ENCODE data around the gene SCARF2. TPM values are rescaled to one million over a fixed set of nuclear protein-coding genes. Genes with fewer than 3 reads are reported as not detected.

Gene SCARF2
- total and polyA plus RNA-seq, 2 of the 13 experiments (the other 11 are each of a cell fraction or from before 2014, with no cell fraction given) = 3.3 to 6.2 TPM

DNA sequence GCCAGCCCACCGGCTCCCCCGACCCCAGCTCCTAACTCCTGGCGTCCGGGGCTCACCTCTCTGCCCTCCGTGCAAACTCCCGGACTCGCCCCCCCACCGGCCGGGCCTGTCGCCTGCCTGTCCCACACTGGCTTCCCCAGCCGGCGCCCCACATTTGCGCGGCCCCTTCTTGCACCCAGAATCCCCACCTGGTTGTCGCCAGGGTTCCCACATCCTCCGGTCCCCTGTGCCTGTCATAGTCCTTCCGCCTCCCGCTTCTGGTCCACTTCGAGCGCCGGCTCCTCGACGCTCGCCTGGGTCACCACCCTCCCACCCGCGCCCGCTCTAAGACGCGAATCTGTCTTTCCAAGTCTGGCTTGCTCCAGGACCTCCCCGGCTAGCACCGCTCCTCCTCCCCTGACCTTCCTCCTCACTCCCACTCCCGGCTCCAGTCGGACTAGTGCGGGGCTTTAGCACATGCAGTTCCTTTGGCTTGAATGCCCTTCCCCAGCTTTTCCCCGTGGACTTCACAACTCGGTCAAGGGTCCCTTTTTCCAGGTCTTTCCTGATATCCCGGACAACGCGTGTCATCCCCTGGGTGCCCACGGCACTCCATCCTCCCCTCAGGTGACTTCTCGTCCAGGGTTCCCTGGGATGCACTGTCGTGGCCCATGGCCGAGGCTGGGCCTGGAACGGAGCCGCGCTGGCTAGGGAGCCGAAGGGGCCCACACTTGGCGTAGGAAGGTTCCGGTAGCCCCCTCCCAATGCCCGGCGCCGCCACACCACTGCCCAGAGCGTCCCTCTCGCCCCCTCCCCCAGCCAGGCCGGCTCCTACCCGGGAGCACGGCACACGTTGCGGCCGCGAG is 635 bp downstream of the SCARF2 start (continued):
- TF ChIP-seq, protein P1, sequence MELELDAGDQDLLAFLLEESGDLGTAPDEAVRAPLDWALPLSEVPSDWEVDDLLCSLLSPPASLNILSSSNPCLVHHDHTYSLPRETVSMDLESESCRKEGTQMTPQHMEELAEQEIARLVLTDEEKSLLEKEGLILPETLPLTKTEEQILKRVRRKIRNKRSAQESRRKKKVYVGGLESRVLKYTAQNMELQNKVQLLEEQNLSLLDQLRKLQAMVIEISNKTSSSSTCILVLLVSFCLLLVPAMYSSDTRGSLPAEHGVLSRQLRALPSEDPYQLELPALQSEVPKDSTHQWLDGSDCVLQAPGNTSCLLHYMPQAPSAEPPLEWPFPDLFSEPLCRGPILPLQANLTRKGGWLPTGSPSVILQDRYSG (CRISPR knock-in tag; IDR thresholded peaks at IDR 0.05) = no peak
- TF ChIP-seq CAMTA2 (CRISPR knock-in tag; IDR thresholded peaks at IDR 0.05; ENCODE audit: borderline replicate concordance) (no peak), AGO1 (IDR thresholded peaks at IDR 0.05; ENCODE audit: low read depth, low read length, poor library complexity, severe bottlenecking) (peak; percentile 26), RXRA (CRISPR knock-in tag; IDR thresholded peaks at IDR 0.05) (no peak), ZNF572 (CRISPR knock-in tag; IDR thresholded peaks at IDR 0.05) (peak; percentile 33; the same call in 1 of the 2 replicates), BRD4 (CRISPR knock-in tag; IDR thresholded peaks at IDR 0.05) (no peak), PHF8 (CRISPR knock-in tag; IDR thresholded peaks at IDR 0.05) (peak; percentile 41; the same call in 1 of the 2 replicates), ZNF772 (CRISPR knock-in tag; IDR thresholded peaks at IDR 0.05) (peak; percentile 17; the same call in 1 of the 2 replicates), DMAP1 (CRISPR knock-in tag; IDR thresholded peaks at IDR 0.05) (0 out of 2 replicates have a peak, but pooled peaks have one; percentile 23), NCOR1 (IDR thresholded peaks at IDR 0.05; ENCODE audit: borderline replicate concordance, low read length) (no peak), ZNF749 (CRISPR knock-in tag; IDR thresholded peaks at IDR 0.05; ENCODE audit: borderline replicate concordance) (0 out of 2 replicates have a peak, but pooled peaks have one; percentile 30), HDAC2 (CRISPR knock-in tag; IDR thresholded peaks at IDR 0.05) (0 out of 2 replicates have a peak, but pooled peaks have one; percentile 11), U2AF2 (IDR thresholded peaks at IDR 0.05; ENCODE audit: low read depth, low read length) (no peak), EHMT2 (IDR thresholded peaks at IDR 0.05; ENCODE audit: borderline replicate concordance, low read depth, low read length) (no peak), CBX5 (CRISPR knock-in tag; IDR thresholded peaks at IDR 0.05; ENCODE audit: borderline replicate concordance) (no peak), TBL1XR1 (IDR thresholded peaks at IDR 0.05; ENCODE audit: borderline replicate concordance, low read length, partially characterized antibody) (no peak), SP4 (CRISPR knock-in tag; IDR thresholded peaks at IDR 0.05) (0 out of 2 replicates have a peak, but pooled peaks have one; percentile 19), ZNF775 (CRISPR knock-in tag; IDR thresholded peaks at IDR 0.05; ENCODE audit: borderline replicate concordance) (no peak)
- TF ChIP-seq, protein P2, sequence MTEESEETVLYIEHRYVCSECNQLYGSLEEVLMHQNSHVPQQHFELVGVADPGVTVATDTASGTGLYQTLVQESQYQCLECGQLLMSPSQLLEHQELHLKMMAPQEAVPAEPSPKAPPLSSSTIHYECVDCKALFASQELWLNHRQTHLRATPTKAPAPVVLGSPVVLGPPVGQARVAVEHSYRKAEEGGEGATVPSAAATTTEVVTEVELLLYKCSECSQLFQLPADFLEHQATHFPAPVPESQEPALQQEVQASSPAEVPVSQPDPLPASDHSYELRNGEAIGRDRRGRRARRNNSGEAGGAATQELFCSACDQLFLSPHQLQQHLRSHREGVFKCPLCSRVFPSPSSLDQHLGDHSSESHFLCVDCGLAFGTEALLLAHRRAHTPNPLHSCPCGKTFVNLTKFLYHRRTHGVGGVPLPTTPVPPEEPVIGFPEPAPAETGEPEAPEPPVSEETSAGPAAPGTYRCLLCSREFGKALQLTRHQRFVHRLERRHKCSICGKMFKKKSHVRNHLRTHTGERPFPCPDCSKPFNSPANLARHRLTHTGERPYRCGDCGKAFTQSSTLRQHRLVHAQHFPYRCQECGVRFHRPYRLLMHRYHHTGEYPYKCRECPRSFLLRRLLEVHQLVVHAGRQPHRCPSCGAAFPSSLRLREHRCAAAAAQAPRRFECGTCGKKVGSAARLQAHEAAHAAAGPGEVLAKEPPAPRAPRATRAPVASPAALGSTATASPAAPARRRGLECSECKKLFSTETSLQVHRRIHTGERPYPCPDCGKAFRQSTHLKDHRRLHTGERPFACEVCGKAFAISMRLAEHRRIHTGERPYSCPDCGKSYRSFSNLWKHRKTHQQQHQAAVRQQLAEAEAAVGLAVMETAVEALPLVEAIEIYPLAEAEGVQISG (CRISPR knock-in tag; IDR thresholded peaks at IDR 0.05) = 0 out of 2 replicates have a peak, but pooled peaks have one; percentile 7
- TF ChIP-seq, protein P3, sequence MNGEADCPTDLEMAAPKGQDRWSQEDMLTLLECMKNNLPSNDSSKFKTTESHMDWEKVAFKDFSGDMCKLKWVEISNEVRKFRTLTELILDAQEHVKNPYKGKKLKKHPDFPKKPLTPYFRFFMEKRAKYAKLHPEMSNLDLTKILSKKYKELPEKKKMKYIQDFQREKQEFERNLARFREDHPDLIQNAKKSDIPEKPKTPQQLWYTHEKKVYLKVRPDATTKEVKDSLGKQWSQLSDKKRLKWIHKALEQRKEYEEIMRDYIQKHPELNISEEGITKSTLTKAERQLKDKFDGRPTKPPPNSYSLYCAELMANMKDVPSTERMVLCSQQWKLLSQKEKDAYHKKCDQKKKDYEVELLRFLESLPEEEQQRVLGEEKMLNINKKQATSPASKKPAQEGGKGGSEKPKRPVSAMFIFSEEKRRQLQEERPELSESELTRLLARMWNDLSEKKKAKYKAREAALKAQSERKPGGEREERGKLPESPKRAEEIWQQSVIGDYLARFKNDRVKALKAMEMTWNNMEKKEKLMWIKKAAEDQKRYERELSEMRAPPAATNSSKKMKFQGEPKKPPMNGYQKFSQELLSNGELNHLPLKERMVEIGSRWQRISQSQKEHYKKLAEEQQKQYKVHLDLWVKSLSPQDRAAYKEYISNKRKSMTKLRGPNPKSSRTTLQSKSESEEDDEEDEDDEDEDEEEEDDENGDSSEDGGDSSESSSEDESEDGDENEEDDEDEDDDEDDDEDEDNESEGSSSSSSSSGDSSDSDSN (CRISPR knock-in tag; IDR thresholded peaks at IDR 0.05) = peak; percentile 66
- TF ChIP-seq, protein P4, sequence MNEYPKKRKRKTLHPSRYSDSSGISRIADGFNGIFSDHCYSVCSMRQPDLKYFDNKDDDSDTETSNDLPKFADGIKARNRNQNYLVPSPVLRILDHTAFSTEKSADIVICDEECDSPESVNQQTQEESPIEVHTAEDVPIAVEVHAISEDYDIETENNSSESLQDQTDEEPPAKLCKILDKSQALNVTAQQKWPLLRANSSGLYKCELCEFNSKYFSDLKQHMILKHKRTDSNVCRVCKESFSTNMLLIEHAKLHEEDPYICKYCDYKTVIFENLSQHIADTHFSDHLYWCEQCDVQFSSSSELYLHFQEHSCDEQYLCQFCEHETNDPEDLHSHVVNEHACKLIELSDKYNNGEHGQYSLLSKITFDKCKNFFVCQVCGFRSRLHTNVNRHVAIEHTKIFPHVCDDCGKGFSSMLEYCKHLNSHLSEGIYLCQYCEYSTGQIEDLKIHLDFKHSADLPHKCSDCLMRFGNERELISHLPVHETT (CRISPR knock-in tag; conservative IDR thresholded peaks at IDR 0.05) = no peak

Data from HepG2 (cell line).